Right lobe of liver (tissue), 4 donors: ENCODE measurements around the gene ARHGAP22.

ENCODE experiments used
- POLR2A ChIP-seq: fragments of 450-650 bp; IDR thresholded peaks from one replicate; pipeline ENCODE4 v1.6.1; 2017; ENCODE audit warnings: antibody characterized with exemption, mild to moderate bottlenecking
- TF ChIP-seq, protein P1 (sequence below), 4 donors: fragments of 200-600 bp in 3 of 4; fragments of 450-650 bp in 1 of 4; IDR thresholded peaks; one replicate each; pipeline versions ENCODE4 v1.5.1 to v1.8.0; 2016 to 2022; ENCODE audit warnings: antibody characterized with exemption in 4 of 4, mild to moderate bottlenecking in 2 of 4
- donor health status: DM: no; HTN: no; CAD: no.
- donor health status: DM: no; HTN: no; CAD: no.
- donor health status: DM: no; HTN: yes; CAD: no.

DNA sequence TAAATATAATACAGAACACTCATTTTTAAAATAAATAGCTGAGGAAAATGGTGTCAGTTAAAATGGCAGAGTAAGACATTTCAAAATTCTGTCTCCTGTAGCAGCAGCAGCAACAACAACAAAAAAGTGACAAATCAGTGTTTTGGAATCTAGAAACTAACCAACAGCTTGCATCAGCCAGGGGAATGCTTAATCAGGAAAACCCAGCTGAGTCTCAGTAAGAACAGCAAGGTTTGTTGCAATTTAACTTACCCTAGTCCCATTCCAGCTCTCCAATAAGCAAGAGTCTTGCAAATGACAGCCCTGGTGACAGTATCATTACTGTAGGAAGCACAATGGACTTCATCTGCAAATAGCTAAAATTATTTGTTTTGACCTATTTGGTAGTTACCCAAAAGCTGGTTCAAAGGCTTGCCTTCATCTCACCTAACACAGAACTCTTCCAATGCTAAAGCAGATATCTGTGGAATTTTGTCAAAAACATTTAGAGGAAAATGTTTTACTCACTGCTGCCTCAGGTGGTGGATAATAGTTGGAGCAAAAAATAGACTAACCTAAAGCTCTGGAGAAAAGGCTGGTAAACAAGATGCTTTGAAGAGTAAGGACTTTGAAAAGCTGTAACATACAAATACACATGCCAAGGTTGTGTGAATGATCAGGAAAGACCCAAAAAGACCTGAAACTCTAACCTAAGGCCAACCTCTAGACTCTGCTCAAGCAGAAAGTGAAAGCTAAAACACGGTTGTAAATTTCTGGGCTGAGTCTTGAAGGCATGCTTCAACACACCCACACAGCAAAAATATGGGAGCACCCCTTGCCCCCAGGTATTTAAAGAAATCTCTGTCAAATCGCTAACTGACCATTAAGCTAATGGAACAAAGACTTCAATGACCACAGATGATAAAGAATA is 9.9 kb upstream of the ARHGAP22 start:
- TF ChIP-seq, protein P1, sequence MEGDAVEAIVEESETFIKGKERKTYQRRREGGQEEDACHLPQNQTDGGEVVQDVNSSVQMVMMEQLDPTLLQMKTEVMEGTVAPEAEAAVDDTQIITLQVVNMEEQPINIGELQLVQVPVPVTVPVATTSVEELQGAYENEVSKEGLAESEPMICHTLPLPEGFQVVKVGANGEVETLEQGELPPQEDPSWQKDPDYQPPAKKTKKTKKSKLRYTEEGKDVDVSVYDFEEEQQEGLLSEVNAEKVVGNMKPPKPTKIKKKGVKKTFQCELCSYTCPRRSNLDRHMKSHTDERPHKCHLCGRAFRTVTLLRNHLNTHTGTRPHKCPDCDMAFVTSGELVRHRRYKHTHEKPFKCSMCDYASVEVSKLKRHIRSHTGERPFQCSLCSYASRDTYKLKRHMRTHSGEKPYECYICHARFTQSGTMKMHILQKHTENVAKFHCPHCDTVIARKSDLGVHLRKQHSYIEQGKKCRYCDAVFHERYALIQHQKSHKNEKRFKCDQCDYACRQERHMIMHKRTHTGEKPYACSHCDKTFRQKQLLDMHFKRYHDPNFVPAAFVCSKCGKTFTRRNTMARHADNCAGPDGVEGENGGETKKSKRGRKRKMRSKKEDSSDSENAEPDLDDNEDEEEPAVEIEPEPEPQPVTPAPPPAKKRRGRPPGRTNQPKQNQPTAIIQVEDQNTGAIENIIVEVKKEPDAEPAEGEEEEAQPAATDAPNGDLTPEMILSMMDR (IDR thresholded peaks at IDR 0.05) = peak in 3 of 4 donors; percentile 23 to 35 (median 28)
- TF ChIP-seq POLR2A = no peak
